ENCODE measurements around the gene EFHD2.
"Not testable (repeated sequence)": the region's sequence is repeated elsewhere in the genome, so short reads cannot be mapped to it uniquely, and the experiment has no call there.

EFHD2 gene

GRCh38 chr1:15471067-15471466 is 61.4 kb downstream of the EFHD2 start:
- not testable (repeated sequence) for H3K27ac ChIP-seq (ENCODE audit: low read depth, low read length); H3K4me1 ChIP-seq (ENCODE audit: control insufficient read depth in 5 of 5, insufficient read depth in 5 of 5, low read length in 5 of 5); H3K27me3 ChIP-seq (ENCODE audit: control insufficient read depth in 5 of 5, insufficient read depth in 4 of 5, low read length in 5 of 5); H3K9me3 ChIP-seq (ENCODE audit: control insufficient read depth in 5 of 5, low read length in 5 of 5); H3K4me3 ChIP-seq (ENCODE audit: low read depth in 1 of 5, low read length in 5 of 5); H3K36me3 ChIP-seq (ENCODE audit: control insufficient read depth in 5 of 5, insufficient read depth in 5 of 5, low read length in 5 of 5); H3K9ac ChIP-seq (ENCODE audit: low read length in 5 of 5)

GRCh38 chr1:15471723-15472122 is 62.0 kb downstream of the EFHD2 start:
- not testable (repeated sequence) for H3K4me3 ChIP-seq (ENCODE audit: low read depth in 1 of 5, low read length in 5 of 5); H3K9me3 ChIP-seq (ENCODE audit: control insufficient read depth in 5 of 5, low read length in 5 of 5); H3K27me3 ChIP-seq (ENCODE audit: control insufficient read depth in 5 of 5, insufficient read depth in 4 of 5, low read length in 5 of 5); H3K27ac ChIP-seq (ENCODE audit: low read depth, low read length); H3K9ac ChIP-seq (ENCODE audit: low read length in 5 of 5); H3K36me3 ChIP-seq (ENCODE audit: control insufficient read depth in 5 of 5, insufficient read depth in 5 of 5, low read length in 5 of 5); H3K4me1 ChIP-seq (ENCODE audit: control insufficient read depth in 5 of 5, insufficient read depth in 5 of 5, low read length in 5 of 5)

GRCh38 chr1:15472587-15472986 is 62.9 kb downstream of the EFHD2 start:
- no peaks in the 10 kb centered on the region for H3K27me3 ChIP-seq (ENCODE audit: control insufficient read depth in 5 of 5, insufficient read depth in 4 of 5, low read length in 5 of 5)
- H3K4me1 ChIP-seq (ENCODE audit: control insufficient read depth in 5 of 5, insufficient read depth in 5 of 5, low read length in 5 of 5): no peaks in the 10 kb centered on the region
- no peak overlapping the region for H3K4me3 ChIP-seq (ENCODE audit: low read depth in 1 of 5, low read length in 5 of 5)
- H3K9me3 ChIP-seq (ENCODE audit: control insufficient read depth in 5 of 5, low read length in 5 of 5): peaks cover 0 to 7% (median 0%) of the 10 kb centered on the region in 5 donors
- H3K36me3 ChIP-seq (ENCODE audit: control insufficient read depth in 5 of 5, insufficient read depth in 5 of 5, low read length in 5 of 5): no peaks in the 10 kb centered on the region
- no peak overlapping the region for H3K27ac ChIP-seq (ENCODE audit: low read depth, low read length)
- H3K9ac ChIP-seq (ENCODE audit: low read length in 5 of 5): no peak overlapping the region

GRCh38 chr1:15475752-15476314 is 66.1 kb downstream of the EFHD2 start, which contains the start of gene CELA2B:
Gene CELA2B, plus strand, starts transcription at chr1:15476104. Its CDS starts 22 bp downstream, at chr1:15476126.
- Histone ChIP-seq H3K36me3 (ENCODE audit: control insufficient read depth in 5 of 5, insufficient read depth in 5 of 5, low read length in 5 of 5) (no peaks in the 10 kb centered on the region), H3K9ac (ENCODE audit: low read length in 5 of 5) (no peak within 1 kb of the TSS), H3K27me3 (ENCODE audit: control insufficient read depth in 5 of 5, insufficient read depth in 4 of 5, low read length in 5 of 5) (no peaks in the 10 kb centered on the region), H3K4me3 (ENCODE audit: low read depth in 1 of 5, low read length in 5 of 5) (no peak within 1 kb of the TSS), H3K4me1 (ENCODE audit: control insufficient read depth in 5 of 5, insufficient read depth in 5 of 5, low read length in 5 of 5) (no peaks in the 10 kb centered on the region), H3K9me3 (ENCODE audit: control insufficient read depth in 5 of 5, low read length in 5 of 5) (peaks cover 0 to 5% (median 0%) of the 10 kb centered on the region in 5 donors), H3K27ac (ENCODE audit: low read depth, low read length) (no peak within 1 kb of the TSS)

GRCh38 chr1:15476927-15477326 is 67.2 kb downstream of the EFHD2 start:
- Histone ChIP-seq H3K9me3 (ENCODE audit: control insufficient read depth in 5 of 5, low read length in 5 of 5) (no peaks in the 10 kb centered on the region), H3K4me1 (ENCODE audit: control insufficient read depth in 5 of 5, insufficient read depth in 5 of 5, low read length in 5 of 5) (no peaks in the 10 kb centered on the region), H3K36me3 (ENCODE audit: control insufficient read depth in 5 of 5, insufficient read depth in 5 of 5, low read length in 5 of 5) (no peaks in the 10 kb centered on the region), H3K9ac (ENCODE audit: low read length in 5 of 5) (no peak overlapping the region), H3K27me3 (ENCODE audit: control insufficient read depth in 5 of 5, insufficient read depth in 4 of 5, low read length in 5 of 5) (no peaks in the 10 kb centered on the region), H3K27ac (ENCODE audit: low read depth, low read length) (no peak overlapping the region), H3K4me3 (ENCODE audit: low read depth in 1 of 5, low read length in 5 of 5) (no peak overlapping the region)

GRCh38 chr1:15477646-15478212 is 68.0 kb downstream of the EFHD2 start:
- Histone ChIP-seq H3K9ac (ENCODE audit: low read length in 5 of 5) (no peak overlapping the region), H3K4me1 (ENCODE audit: control insufficient read depth in 5 of 5, insufficient read depth in 5 of 5, low read length in 5 of 5) (no peaks in the 10 kb centered on the region), H3K36me3 (ENCODE audit: control insufficient read depth in 5 of 5, insufficient read depth in 5 of 5, low read length in 5 of 5) (no peaks in the 10 kb centered on the region), H3K4me3 (ENCODE audit: low read depth in 1 of 5, low read length in 5 of 5) (no peak overlapping the region), H3K27me3 (ENCODE audit: control insufficient read depth in 5 of 5, insufficient read depth in 4 of 5, low read length in 5 of 5) (no peaks in the 10 kb centered on the region), H3K27ac (ENCODE audit: low read depth, low read length) (no peak overlapping the region), H3K9me3 (ENCODE audit: control insufficient read depth in 5 of 5, low read length in 5 of 5) (no peaks in the 10 kb centered on the region)
